Ishikawa (cell line): ENCODE results near the gene DCAF11.

Source experiments
- CEBPB ChIP-seq: IDR thresholded peaks from 2 replicates; pipeline ENCODE4 v1.6.1; 2012
- CREB1 ChIP-seq: IDR thresholded peaks from 2 replicates; pipeline ENCODE4 v1.6.1; 2012; ENCODE audit warnings: low read depth
- EGR1 ChIP-seq: IDR thresholded peaks from 2 replicates; pipeline ENCODE4 v1.6.1; 2012
- EP300 ChIP-seq: IDR thresholded peaks from 2 replicates; pipeline ENCODE4 v1.6.1; 2012; ENCODE audit warnings: borderline replicate concordance
- FOXM1 ChIP-seq: IDR thresholded peaks from 2 replicates; pipeline ENCODE4 v1.6.1; 2012; ENCODE audit warnings: low read depth, borderline replicate concordance
- MAX ChIP-seq: IDR thresholded peaks from 2 replicates; pipeline ENCODE4 v1.6.1; 2012
- NFIC ChIP-seq: IDR thresholded peaks from 2 replicates; pipeline ENCODE4 v1.6.1; 2012
- RAD21 ChIP-seq: IDR thresholded peaks from 2 replicates; pipeline ENCODE4 v1.6.1; 2012; ENCODE audit warnings: low read depth
- REST ChIP-seq: IDR thresholded peaks from 2 replicates; pipeline ENCODE4 v1.6.1; 2012; ENCODE audit warnings: low read depth, mild to moderate bottlenecking
- TAF1 ChIP-seq: IDR thresholded peaks from 2 replicates; pipeline ENCODE4 v1.6.1; 2012; ENCODE audit warnings: low read depth, mild to moderate bottlenecking
- TCF12 ChIP-seq: IDR thresholded peaks from 2 replicates; pipeline ENCODE4 v1.6.1; 2012; ENCODE audit warnings: low read depth
- TEAD4 ChIP-seq: IDR thresholded peaks from 2 replicates; pipeline ENCODE4 v1.6.1; 2012
- USF1 ChIP-seq: IDR thresholded peaks from 2 replicates; pipeline ENCODE4 v1.6.1; 2012
- YY1 ChIP-seq: IDR thresholded peaks from 2 replicates; pipeline ENCODE4 v1.6.1; 2012; ENCODE audit warnings: low read depth
- ZBTB7A ChIP-seq: IDR thresholded peaks from 2 replicates; pipeline ENCODE4 v1.6.1; 2012; ENCODE audit warnings: low read depth

DCAF11 gene

DNA sequence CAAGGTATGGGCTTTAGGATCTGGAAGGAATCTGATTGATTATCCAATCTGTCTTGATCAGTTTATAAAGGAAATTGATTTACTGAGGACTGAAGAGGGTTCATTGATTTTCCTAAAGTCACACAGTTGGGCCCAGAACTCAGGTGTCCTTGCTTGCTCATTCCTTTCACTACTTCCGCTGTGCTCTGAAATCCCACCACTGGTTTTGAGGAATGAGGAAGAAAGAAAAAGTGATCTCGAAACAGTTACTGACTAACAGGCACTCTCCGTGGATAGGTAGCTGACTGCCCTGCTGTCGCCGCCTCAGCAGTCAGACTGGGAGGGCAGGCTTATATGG is 15.8 kb downstream of the DCAF11 start, which contains the start of gene FITM1:
FITM1 (plus strand) TSS at position 280 of the 337 bp plus-strand sequence. CDS start 905 bp downstream, outside the sequence.
- no peak for TF ChIP-seq TAF1
- no peak for TF ChIP-seq TCF12

- no peak for TF ChIP-seq ZBTB7A
- no peak for TF ChIP-seq TCF12
Measured at GRCh38 chr14:24130717-24131548, 16.4 kb downstream of the DCAF11 start.

- TF ChIP-seq USF1 (no peak), RAD21 (no peak), MAX (no peak), ZBTB7A (no peak)
Measured at GRCh38 chr14:24131549-24131966, 17.0 kb downstream of the DCAF11 start.

DNA sequence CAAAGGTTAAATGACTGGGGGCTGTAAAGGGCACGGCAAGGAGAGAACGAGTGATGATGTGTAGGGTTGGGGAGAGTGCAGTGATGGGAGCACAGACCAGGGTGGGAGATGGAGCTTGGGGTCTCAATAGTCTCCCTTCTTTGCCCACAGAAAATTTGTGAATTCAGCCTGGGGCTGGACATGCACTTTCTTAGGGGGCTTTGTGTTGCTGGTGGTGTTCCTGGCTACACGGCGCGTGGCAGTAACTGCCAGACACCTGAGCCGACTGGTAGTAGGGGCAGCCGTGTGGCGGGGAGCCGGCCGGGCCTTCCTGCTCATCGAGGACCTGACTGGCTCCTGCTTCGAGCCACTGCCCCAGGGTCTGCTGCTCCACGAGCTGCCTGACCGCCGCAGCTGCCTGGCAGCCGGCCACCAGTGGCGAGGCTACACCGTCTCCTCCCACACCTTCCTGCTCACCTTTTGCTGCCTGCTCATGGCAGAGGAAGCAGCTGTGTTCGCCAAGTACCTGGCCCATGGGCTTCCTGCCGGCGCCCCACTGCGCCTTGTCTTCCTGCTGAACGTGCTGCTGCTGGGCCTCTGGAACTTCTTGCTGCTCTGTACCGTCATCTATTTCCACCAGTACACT is 17.6 kb downstream of the DCAF11 start:
- TF ChIP-seq REST (no peak), YY1 (no peak), FOXM1 (no peak), CREB1 (no peak), USF1 (no peak), NFIC (no peak; the same call in 1 of the 2 replicates), TCF12 (no peak), TAF1 (no peak), MAX (no peak), TEAD4 (no peak), CEBPB (no peak), EP300 (no peak), ZBTB7A (no peak)

DNA sequence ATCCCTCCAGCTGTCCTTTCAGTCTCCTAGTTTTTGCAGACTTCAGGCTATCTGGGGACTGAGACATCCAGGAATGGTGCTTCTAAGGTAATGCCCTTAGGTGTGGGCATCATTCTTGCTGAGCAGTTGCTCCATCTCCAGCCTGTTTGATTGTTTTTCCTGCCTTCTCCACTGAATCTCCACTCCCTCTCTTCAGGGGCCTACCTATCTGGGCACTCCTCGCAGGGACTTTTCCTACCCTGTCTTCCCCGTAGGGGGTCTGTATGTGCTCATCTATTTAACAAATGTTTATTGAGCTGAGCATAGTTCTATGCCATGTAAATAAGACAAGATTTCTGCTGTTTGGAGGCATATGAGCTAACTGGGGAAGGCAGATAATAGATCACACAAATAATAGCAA is 18.4 kb downstream of the DCAF11 start:
- TF ChIP-seq RAD21, result no peak
- no peak for TF ChIP-seq FOXM1
- TF ChIP-seq TAF1, result no peak
- TF ChIP-seq EGR1, result no peak
- TF ChIP-seq ZBTB7A, result no peak
- TF ChIP-seq CEBPB, result no peak
- no peak for TF ChIP-seq REST
- TF ChIP-seq TEAD4, result no peak
- TF ChIP-seq EP300, result no peak
- TF ChIP-seq MAX, result no peak
- no peak for TF ChIP-seq TCF12
- no peak for TF ChIP-seq USF1
- TF ChIP-seq YY1, result no peak
- no peak for TF ChIP-seq NFIC
- no peak for TF ChIP-seq CREB1

DNA sequence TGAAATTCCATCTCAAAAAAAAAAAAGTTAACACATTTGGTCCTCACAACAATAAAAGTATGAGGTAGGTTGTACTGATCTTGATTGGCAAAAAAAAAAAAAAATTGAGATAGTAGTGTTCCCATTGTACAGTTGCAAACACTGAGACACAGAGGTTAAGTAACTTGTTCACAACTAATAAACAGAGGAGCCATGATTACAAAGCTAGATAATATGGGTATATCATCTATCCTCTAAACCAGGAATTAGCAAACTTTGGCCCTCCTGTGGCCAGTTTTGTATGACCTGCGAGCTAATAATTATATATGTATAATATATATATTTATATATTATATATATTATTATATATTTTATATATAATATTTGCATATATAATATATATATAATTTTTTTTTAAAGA is 19.2 kb downstream of the DCAF11 start:
- TF ChIP-seq TEAD4, result no peak
- TF ChIP-seq ZBTB7A, result no peak
- no peak for TF ChIP-seq REST
- no peak for TF ChIP-seq NFIC
- TF ChIP-seq CREB1, result no peak
- no peak for TF ChIP-seq TAF1
